ENCODE measurements around the gene B3GNT5.
"Not testable (repeated sequence)": the region's sequence is repeated elsewhere in the genome, so short reads cannot be mapped to it uniquely, and the experiment has no call there.

Gene B3GNT5

DNA sequence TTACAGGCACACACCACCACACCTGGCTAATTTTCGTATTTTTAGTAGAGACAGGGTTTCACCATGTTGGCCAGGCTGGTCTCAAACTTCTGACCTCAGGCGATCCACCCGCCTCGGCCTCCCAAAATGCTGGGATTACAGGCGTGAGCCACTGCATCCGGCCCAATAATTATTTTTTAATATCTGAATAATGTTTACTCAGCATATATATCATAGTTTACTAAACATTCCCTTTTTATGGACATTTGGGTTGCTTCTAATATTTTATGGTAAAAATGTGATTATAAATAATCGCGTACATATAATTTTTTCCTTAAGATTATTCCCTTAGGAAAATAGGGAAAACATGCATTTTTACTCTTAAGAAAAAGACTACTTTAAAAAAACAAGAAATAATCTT, 22.8 kb upstream of the B3GNT5 start:
- DNase-seq (ENCODE audit: low spot score), result not testable (repeated sequence)

DNA sequence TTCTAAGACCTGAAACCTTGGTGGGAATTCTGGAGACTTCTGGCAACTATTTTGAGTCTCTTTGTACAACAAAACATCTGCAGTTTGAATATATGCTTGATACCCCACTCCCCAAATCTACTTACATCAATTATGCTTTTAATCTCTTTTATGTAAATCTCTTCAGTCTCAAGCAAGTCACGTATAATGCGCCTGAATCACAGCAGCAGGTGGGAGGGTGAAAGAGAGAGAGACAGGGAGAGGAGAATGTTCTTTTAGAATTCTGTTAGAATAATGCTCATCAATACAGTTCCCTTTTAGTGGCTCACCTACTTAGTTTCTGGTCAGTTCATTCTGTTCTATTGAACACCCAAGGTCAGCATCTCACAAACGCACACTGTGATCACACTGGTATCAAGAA, 22.2 kb upstream of the B3GNT5 start:
- DNase-seq (ENCODE audit: low spot score), result no peak

DNA sequence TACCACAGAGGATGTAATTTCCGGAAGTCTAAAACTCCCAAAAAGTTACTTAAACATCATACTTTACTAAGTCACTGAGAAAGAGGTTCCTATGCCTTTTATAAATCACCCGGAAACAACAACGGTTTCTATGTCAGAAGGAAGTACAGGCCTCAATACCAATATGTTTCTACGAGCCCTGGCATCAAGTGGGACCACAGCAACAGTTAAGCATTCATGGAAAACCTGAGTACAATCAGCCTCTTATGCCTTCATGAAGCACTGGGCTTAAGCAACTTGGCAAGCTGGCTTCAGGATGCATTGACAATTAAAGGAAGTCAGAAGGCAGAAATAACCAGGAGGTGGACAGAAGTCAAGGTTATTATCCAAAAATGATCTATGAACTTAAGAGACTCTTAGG, 19.1 kb upstream of the B3GNT5 start:
- no peak for DNase-seq (ENCODE audit: low spot score)

DNA sequence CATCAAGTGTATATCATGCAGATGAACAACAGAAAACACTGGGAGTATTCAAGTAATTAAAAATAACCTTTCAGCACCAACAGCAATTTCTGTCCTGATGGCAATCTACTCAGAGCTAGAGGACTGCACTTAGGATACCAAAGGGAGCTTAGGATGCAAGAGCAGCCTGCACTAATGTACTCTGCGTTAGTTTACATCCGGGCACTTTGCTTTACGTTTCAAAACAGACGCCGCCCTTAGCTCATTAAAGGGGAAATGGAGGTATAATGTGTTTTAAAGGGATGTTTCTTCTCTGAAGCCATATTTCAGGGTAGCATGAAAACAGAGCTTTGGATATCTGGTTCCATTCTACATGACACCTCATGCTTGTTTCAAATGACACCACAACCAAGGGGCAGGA, 14.0 kb upstream of the B3GNT5 start:
- DNase-seq (ENCODE audit: low spot score), result no peak

DNA sequence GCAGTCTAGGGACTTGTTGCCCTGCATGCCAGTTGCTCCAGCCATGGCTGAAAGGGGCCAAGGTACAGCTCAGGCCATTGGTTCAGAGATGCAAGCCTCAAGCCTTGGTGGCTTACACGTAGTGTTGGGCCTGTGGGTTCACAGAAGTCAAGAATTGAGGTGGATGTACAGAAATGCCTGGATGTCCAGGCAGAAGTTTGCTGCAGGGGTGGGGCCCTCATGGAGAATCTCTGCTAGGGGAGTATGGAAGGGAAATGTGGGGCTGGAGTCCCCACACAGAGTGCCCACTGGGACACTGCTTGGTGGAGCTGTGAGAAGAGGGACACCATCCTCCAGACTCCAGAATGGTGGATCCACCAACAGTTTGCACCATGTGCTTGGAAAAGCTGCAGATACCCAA, 10.6 kb upstream of the B3GNT5 start:
- DNase-seq (ENCODE audit: low spot score), result no peak

DNA sequence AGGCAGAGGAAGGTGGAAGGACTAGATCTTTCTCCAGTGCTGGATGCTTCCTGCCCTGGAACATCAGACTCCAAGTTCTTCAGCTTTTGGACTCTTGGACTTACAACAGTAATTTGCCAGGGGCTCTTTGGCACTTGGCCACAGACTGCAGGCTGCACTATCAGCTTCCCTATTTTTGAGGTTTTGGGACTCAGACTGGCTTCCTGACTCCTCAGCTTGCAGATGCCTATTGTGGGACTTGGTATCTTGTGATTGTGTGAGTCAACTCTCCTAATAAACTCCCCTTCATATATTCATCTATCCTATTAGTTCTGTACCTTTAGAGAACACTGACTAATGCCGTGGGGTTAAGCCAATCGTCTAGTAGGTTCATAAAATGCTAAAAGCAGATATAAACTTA, 8.8 kb upstream of the B3GNT5 start:
- DNase-seq (ENCODE audit: low spot score), result no peak

DNA sequence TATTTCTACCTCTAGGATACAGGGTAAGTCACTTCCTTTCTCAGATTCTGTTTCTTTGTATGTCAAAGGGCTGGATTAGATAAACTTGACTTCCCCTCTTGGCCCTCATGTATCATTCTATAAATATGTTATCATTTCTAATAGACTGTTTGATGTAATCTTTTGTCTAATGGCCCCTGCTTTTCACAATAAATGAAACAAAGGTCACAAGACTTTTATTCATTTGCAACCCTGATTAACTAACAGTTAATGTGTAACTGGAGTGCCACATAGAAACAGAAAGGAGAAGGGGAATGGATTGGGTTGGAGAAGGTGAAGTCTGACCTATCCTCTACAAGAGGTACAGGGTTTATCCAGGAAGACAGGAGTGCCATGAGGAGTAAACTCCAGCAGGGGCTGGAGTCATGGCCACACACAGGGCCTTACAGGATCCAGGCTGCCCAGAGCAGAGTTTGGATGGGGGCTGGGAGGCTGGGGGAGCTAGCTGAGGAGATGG, 8.0 kb upstream of the B3GNT5 start:
- DNase-seq (ENCODE audit: low spot score), result no peak

DNA sequence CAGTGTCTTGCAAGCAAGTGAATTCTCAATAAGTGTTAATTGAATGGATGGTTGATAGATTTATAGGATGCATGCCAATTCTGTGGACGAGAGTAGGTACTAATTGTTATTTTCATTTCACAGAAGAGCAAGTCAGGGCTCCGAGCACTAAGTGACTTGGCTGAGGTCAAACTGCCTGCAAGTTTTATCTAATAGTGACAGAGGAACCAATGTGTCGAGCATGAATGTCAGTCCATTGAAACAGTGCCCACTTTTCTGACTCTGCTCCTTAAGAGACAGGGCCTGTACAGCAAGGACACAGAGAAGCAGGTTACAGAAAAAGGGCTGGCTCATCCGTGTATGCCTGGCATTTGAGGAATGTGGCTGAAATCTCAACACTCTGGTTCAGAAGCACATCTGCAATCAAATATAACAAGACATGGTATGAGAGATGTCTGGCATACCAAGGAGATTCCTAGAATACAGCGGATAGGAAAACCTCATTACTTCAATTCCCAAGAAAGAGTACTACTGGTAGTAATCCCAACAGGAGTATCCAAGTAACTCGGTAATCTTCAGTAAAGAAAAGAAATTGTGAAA, 6.0 kb upstream of the B3GNT5 start:
- DNase-seq (ENCODE audit: low spot score), result no peak

DNA sequence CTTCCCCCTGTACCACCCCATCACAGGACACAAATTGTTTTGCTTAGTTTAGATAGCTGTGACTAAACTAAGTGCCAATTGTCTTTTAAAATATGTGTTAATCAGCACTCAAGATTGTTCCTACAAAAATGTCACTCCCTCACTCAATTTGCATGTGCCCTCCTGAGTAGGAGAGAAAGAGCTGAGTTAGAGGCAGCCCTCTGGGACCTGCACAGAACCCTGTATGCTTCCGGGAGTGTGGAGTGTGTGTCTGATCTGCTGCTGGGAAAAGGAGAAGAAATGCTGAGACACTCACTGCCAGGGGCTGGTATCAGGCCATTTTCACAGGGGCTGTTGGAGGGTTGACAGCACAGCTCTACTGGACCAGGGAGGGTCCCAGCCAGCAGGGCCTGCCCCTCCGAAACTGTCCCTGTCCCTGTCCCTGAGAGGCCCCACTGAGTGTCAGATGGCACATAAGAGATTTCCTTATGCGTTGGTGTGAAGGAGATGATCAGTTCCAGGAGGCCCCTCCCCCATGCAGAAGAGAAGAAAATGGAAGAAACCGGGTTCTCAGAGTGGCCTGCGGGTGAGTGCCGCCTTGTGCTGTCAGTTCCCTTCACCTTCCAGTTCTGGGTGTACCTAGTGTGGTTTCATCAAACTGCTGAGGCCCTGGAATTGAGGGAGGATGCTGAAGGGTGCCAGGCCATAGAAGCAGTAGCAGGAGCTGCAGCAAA, 3.9 kb upstream of the B3GNT5 start:
- DNase-seq (ENCODE audit: low spot score), result no peak

DNA sequence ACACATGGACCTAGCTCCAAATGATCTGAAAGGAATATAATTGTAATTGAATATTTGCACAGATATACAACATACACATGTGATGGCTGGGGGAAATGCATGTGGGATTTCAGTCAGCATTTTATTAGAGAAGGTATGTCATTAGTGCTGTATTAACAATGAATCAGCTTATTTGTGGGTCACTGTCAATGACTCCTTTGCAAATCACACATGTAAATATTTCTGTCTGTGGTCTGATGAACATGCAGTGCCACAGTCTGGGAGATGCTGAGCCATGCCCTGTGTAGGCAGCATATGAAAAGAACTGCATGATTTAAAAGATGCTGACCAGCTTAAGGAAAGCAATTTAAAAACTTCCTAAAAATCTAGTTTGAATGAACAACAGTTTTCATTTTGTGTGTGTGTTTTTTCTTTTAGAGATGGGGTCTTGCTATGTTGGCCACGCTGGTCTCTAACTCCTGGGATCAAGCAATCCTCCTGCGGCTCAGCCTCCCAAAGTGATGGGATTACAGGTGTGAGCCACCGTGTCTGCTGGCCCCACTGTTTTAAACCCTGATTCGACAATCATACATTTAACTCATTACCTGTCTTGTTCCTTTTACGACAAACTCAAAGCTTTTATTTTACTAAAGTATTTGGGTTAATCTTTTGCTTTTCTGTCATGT, 803 bp upstream of the B3GNT5 start:
- DNase-seq (ENCODE audit: low spot score), result no peak

DNA sequence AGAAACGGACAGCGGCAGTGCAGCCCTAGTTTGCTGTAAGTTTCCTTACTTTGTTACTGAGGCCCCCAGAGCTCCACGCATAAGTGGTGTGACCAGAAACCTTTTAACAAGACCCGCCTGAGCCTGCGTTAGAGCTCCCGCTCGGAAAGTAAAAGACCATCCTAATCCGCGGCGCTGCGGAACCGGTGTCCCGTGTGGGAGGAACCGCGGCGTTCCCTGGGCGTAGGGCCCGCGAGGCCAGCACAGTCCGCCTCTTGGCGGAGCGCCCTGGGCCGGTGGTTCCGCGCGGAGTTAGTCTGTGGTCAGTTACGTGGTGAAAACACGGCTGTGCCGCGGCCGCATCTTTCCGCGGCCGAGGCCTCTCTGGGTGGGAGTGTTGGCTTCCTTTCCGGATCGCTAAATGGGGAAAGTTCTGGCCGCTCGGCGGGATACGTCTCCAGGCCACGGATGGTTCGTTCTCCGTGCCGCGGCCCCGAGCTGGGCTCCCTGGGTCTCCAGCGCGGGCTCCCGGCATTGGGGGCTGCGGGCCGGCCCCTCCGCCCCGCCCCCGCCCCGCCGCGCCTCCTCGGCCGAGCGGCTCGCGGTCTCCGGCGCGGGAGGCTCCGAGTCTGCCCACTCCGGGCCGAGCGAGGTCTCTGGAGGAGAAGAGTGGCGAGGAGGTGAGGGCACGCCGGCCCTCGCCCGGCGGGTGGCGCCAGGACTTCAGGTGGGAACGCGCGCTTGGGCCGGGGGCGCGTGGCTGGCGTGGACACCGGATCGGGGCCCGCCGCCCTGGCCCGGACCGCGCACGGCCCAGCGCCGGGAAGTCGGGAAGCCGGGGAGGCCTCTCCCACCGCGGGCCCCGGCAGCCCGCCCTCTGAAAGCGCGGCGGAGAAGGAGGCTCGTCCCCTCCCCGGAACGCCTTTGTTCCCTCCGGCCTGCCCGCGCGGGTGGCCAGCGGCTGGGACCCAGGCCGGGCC, 754 bp downstream of the B3GNT5 start:
- no peak for DNase-seq (ENCODE audit: low spot score)

DNA sequence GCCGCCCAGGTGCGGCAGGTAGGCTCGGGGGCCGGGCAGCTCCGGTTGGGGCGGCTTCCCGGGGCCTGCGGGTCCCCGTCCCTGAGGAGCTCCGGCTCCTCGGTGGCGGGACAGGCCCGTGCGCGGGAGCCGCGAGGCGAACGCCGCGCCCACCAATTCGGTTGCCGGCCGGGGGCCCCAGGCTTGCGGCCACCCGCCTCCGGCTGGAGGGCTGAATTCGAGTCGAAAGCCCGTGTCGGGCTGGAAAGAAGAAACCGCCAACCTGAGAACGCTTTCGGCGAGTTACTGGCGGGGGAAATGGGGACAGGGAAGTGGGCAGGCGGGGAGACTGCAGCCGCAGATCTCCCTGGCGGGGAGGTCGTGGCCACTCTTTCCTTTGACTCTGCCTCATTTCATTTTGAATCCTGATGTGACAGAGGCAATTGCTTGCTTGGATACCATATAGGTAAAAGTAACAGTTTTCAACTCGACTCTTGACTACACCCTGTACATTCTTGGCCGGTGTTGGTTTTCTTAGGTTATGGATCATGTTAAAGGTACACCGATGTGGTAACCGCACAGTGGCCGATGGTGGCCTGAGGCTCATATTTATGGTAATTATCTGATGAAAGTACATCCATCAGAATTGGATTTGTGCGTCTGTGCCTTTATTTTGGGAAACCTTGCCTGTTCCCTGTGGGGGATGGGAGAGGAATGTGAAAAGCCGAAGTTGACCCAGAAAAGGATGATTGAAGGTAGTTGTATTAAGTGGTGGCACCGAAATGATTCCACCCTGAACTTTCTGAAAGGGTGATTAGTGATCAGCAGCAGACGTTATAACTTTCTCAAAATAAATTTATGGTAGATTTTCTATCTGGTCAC, 1.7 kb downstream of the B3GNT5 start:
- no peak for DNase-seq (ENCODE audit: low spot score)

DNA sequence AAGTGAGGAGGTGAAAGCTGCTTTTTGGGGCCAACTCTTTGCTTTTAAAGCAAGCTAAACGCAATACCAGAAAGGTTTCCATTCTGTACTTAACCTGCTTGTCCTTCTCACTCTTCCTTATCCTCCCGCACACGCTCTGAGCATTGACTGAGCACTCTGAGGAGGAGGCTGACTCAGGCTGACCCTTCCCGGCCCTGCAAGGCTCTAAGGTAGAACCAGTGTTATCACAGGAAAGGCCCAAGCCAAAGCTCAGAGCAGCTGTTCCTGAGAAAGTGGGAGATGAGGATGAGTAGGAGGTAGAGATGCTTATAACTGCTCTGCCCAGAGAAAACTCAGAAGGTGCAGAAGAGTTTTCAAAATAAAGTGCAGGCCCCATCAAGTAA, 2.3 kb downstream of the B3GNT5 start:
- DNase-seq (ENCODE audit: low spot score), result no peak

DNA sequence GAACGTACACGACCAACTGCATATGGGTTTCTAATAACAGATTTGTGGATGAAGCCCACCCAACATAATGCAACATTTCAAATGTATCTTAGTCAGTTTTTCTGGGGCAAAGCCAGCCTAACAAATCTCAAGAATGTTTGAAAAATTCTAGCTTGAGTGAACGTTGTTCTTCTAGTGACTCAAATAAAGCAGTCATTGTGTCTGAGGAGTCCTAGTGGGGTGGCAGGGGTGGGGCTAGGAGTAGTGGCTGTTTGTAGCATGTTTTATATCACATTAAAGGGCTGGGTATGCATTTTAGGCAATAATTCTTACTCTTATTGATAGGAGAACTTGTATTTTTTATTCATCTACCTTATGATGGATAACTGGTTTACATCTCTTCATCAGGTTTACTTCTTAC, 6.0 kb downstream of the B3GNT5 start:
- no peak for DNase-seq (ENCODE audit: low spot score)

DNA sequence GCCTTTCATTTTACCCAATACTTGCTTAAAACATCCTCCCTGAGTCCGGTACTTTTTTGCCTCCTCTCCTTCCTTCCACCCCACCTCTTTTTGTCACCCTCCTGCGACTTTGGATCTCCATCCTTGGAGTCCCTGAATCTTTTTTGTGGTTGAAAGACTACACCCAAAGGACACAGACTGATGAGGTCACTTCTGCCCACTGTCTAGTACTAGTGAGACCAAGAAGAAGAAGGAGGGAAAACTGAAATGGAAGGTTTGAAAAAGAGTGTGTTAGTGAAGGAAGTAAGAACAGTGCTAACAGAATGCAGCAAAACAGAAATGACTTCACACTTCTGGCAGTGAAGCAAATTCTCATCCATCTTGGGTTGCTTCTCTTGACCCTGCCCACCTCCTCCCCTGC, 6.6 kb downstream of the B3GNT5 start:
- DNase-seq (ENCODE audit: low spot score), result no peak

DNA sequence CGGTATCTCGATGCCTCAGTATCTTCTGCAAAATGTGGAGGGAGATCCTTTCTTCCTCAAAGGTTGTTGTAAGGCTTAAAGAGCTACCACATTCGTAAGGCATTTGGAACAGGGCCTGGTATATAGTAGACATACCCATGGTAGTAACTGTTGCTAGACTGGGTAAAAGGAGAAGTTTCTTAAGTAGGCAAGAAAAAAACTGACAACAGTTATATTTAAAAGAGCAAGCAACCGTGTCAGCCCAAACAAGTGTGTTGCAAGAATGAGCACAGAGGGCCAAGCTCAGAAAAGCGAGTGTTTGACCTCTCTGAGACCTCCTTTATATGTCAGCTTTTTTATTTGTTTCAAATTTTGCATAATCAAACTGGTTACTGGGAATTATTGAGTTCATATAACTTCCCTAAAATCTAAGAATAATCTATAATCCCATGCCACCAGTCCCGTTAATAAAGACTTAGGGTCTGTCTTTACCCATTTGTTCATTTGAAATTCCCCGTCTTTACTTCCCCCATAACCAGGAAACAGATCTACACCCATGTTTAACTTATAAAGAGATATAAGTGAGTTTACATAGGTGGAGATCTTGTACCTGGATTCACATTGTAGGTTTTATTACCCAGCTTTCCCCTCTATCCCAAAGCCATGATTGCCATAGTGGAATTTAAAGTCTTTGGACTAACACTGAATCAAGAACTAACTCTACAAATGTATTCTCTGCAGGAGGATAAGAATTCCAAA, 7.3 kb downstream of the B3GNT5 start:
- no peak for DNase-seq (ENCODE audit: low spot score)

DNA sequence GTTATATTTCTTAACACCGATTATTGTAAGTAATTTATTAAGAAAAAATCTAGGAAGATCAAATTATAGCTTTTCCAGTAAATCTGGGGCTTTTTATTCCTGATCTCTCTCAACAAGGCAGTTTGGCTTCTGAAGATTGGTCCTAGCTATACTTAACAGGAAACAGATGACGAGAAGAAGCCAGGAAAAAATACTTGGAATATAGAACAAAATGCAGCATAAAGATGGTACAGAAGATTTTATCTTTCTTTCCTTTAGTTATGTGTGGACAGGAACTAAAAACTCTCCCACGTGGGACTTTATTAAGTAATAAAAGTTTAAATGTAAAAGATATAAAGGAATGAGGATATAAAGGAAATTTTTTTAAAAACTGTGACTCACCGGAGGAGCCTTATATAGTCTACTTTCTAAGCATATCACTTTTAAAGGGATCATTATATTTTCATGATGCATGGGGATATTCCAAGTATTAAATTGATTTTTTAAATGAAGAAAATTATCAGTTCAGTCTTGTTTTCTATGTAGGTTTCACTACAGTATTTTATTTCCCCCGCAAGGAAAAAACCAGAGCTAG, 8.2 kb downstream of the B3GNT5 start:
- no peak for DNase-seq (ENCODE audit: low spot score)

DNA sequence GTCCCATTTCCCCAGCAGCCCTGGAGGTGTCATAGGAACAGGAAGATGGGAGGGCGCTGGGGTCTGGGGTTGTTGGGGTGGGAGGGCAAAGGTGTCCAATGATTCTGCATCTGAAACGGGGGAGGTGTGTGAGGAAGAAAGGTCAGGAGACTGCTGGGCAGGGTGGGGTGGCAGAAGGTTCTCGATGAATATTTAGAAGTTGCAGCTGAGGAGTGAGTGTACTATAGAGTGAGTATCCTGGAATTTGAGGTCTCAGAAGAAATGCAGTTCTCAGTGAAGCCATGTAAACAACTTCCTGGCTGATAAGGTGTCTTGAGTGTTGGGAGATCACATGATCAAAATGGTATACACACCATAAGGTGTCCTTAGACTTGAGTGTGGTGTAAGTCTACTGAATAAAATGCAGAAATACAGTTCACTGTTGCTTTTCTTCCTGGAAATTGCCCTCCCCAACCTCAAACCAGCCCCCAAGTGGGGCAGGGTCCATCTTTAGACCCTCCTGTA, 9.9 kb downstream of the B3GNT5 start:
- no peak for DNase-seq (ENCODE audit: low spot score)

DNA sequence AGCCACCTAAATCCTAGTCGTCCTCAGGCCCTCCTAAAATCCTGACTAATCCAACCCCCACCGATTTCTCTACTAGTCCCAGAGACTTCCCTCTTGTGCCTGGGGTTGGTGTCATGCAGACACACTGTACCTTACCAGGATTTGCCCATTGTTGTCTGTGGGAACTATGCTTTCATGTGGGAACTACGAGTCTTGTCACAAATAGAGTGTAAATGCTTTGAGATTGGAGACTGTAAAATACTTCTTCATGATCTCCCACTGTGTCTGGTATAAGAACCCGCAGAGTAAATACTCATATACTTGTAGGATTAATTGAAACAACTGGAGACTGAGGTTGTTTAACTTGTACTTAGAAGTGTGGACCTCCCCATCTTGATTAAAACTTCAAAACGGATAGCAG, 11.2 kb downstream of the B3GNT5 start:
- DNase-seq (ENCODE audit: low spot score), result no peak

DNA sequence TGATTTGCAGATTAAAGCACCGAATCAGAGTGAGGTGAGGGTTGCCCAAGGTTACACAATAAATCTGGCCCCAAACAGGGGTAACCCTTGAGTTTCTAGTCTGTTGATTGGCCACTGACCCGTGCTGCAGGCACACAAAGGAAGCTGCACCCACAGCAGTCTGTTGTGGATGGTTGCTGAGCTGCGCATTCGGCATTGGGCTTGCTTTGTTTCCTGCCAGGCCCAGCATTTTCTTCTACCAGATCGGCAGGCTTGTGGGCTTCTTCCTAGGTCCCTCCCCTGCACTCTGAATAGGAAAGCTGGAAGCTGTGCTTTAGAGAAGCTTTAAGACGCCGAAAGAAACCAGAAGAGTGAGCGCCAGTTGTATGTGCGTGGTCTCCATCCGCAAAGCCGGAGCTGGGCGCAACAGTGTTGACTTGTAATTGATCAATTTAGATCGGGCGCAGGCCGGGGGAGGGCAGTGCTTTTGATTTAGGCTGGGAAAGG, 12.1 kb downstream of the B3GNT5 start:
- no peak for DNase-seq (ENCODE audit: low spot score)

Data from AG08395 (cell line).